ENCODE data around the gene GALNT10.

The GALNT10 gene

GRCh38 chr5:154258531-154259217 is 68.1 kb downstream of the GALNT10 start:
- in situ Hi-C loops (cut with MboI; ENCODE audit: low pct_unique_long_range_greater_than_20kb, low sequenced_read_pairs, unreplicated experiment): no loop called here
- DNase-seq (ENCODE audit: low spot score): no peak
- TF ChIP-seq, protein P1, sequence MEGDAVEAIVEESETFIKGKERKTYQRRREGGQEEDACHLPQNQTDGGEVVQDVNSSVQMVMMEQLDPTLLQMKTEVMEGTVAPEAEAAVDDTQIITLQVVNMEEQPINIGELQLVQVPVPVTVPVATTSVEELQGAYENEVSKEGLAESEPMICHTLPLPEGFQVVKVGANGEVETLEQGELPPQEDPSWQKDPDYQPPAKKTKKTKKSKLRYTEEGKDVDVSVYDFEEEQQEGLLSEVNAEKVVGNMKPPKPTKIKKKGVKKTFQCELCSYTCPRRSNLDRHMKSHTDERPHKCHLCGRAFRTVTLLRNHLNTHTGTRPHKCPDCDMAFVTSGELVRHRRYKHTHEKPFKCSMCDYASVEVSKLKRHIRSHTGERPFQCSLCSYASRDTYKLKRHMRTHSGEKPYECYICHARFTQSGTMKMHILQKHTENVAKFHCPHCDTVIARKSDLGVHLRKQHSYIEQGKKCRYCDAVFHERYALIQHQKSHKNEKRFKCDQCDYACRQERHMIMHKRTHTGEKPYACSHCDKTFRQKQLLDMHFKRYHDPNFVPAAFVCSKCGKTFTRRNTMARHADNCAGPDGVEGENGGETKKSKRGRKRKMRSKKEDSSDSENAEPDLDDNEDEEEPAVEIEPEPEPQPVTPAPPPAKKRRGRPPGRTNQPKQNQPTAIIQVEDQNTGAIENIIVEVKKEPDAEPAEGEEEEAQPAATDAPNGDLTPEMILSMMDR (IDR thresholded peaks at IDR 0.05; ENCODE audit: extremely low read depth, insufficient read depth, missing control alignments): no peak

DNA sequence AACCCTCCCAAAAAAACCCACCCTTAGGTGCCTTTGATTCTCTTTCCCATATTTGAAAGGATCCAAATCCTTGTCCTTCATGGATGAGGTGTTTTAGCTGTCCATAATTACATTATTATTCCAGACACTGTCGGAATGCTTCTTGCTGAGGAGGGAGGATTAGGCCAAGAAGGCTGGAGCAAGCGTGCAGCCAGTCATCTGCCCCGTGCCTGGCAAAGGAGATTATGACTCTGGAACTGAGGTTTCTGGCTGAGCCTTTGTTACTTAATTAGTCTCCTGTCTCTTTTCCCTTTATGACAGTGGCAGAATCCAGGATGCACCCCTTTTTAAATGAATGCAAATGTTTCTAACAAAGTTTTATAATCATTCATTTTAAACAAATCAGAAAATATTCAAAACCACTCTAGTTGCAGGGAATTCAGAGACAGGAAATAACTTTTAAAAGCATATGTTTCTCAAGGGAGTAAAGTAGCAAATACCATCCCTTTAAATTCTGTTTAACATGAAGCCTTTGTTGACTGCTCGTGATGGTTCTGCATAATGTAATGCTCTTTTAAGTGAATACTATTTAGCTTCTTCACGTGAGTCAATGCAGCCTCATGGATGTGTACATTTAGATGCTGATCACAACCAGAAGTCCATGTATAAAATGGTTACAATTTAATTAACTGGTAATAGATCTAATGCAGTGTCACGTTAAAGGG is 69.8 kb downstream of the GALNT10 start:
- TF ChIP-seq, protein P1 (IDR thresholded peaks at IDR 0.05; ENCODE audit: extremely low read depth, insufficient read depth, missing control alignments): no peak
- no peak for DNase-seq (ENCODE audit: low spot score)
- in situ Hi-C loops (cut with MboI; ENCODE audit: low pct_unique_long_range_greater_than_20kb, low sequenced_read_pairs, unreplicated experiment): no loop called here

- TF ChIP-seq, protein P1 (IDR thresholded peaks at IDR 0.05; ENCODE audit: extremely low read depth, insufficient read depth, missing control alignments): no peak
- in situ Hi-C loops (cut with MboI; ENCODE audit: low pct_unique_long_range_greater_than_20kb, low sequenced_read_pairs, unreplicated experiment): no loop called here
- DNase-seq (ENCODE audit: low spot score): no peak
These were observed 71.8 kb downstream of the GALNT10 start for GRCh38 chr5:154262342-154262741.

DNA sequence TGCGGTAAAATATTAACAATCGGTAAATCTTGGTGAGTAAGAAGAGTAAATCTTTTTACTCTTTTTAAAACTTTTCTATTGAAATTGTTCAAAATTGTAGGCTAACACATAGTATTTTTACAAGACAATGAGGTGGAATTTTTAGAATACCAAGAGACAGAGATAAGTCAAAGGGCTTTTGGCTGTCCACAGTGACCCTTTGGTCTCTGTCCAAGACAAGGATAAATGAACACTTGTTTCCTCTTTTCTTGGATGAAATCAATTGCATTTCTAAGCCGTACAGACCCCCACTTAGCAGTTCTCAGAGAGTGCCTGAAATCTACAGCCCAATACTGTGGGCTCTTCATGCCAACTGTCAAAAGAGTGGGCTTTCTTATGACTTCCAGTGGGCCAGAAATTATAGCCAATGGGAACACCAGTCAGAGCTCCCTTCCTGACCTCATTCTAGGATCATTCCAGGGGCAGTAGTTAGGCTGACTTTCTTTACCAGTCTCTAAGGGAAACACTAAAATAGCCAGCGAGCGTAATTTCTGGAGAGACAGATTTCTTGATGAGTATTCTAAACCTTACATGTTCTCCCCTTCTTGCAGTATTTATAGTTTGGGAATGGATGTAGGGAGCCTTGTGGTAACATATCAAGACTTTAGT is 74.1 kb downstream of the GALNT10 start:
- in situ Hi-C loops (cut with MboI; ENCODE audit: low pct_unique_long_range_greater_than_20kb, low sequenced_read_pairs, unreplicated experiment): no loop called here
- no peak for DNase-seq (ENCODE audit: low spot score)
- TF ChIP-seq, protein P1 (IDR thresholded peaks at IDR 0.05; ENCODE audit: extremely low read depth, insufficient read depth, missing control alignments): no peak

- TF ChIP-seq, protein P1 (IDR thresholded peaks at IDR 0.05; ENCODE audit: extremely low read depth, insufficient read depth, missing control alignments): no peak
- DNase-seq (ENCODE audit: low spot score): no peak
- in situ Hi-C loops (cut with MboI; ENCODE audit: low pct_unique_long_range_greater_than_20kb, low sequenced_read_pairs, unreplicated experiment): no loop called here
These were observed 74.8 kb downstream of the GALNT10 start for GRCh38 chr5:154265197-154265773.

DNA sequence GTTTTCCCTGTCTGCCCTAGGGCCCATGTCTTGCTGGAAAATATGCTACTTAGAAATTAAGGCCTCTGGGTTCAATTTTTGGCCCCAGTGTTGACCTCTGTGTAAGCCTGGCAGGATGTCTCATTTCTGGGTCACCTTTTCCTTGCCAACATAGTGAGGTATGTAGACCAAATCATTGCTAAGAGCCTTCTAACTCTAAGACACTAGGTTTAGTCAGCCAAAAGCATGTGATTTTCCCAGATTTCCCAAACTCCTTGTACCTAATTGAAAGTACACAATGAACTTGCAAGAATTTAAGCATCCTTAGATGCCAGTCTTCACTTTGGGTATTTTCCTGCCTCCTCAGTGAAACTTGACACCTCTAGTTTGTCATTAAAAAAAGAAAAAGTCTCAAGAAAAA is 77.0 kb downstream of the GALNT10 start:
- in situ Hi-C loops (cut with MboI; ENCODE audit: low pct_unique_long_range_greater_than_20kb, low sequenced_read_pairs, unreplicated experiment): no loop called here
- TF ChIP-seq, protein P1 (IDR thresholded peaks at IDR 0.05; ENCODE audit: extremely low read depth, insufficient read depth, missing control alignments): no peak
- DNase-seq (ENCODE audit: low spot score): no peak

Data from GM13977 (cell line).